NCI-H2171 (cell line): ENCODE data around the gene RNF168.
"Not testable (repeated sequence)": the region's sequence is repeated elsewhere in the genome, so short reads cannot be mapped to it uniquely, and the experiment has no call there.

Experiments
- DNase-seq: peaks from one replicate; lab custom pipeline; 2025; lab: John Stamatoyannopoulos, UW

RNF168 gene

DNA sequence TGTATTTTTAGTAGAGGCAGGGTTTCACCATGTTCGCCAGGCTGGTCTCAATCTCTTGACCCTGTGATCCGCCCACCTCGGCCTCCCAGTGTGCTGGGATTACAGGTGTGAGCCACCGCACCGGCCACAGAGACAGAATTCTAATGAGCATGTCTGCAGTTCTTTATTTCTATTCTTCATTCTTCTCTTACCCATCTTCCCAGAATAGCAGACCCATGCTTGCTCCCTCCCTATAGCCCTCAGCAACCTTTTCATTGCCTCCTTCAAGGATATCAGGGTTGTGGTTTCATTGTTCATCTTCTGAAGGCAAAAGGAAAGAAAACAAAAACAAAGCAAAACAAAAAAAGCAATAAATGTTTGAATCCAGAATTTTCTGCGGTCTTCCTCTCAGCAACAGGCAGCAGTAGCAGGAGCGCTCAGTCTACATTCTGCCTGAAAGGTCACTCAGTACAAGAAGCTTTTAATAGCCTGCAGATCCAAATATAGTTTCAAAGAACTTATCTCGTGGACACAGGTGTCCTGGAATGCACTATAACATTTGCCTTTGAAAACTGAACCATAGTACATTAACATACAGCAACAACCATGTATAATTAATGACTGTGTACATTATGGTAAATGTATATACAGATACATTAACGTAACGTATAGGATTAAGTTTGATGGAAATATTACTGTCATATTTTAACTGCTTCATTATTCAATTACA is 11.5 kb upstream of the RNF168 start, which contains the start of gene SMCO1:
TSS of gene SMCO1 (minus strand) at position 434 of the 709 bp plus-strand sequence. CDS start at position 297, 137 bp downstream.
- no peak for DNase-seq

DNA sequence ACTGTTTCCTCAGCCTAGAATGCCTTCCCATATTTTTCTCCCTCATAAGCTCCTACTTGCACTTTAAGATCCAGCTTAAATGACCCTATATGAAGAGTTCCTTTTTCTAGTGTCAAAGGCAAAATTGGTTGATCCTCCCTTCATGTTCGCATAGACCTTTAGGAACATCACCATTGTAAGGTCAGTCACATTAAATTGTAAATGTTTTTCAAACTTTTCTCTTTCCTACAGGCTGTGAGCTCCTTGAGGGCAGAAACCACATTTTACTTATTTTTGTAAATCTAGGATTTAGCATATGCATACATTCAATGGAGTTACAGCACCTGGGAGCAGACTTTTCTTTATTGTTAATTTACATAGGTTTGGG is 10.8 kb upstream of the RNF168 start:
- DNase-seq = no peak

- no peak for DNase-seq
These were observed 10.3 kb upstream of the RNF168 start for GRCh38 chr3:196513697-196514349.

DNA sequence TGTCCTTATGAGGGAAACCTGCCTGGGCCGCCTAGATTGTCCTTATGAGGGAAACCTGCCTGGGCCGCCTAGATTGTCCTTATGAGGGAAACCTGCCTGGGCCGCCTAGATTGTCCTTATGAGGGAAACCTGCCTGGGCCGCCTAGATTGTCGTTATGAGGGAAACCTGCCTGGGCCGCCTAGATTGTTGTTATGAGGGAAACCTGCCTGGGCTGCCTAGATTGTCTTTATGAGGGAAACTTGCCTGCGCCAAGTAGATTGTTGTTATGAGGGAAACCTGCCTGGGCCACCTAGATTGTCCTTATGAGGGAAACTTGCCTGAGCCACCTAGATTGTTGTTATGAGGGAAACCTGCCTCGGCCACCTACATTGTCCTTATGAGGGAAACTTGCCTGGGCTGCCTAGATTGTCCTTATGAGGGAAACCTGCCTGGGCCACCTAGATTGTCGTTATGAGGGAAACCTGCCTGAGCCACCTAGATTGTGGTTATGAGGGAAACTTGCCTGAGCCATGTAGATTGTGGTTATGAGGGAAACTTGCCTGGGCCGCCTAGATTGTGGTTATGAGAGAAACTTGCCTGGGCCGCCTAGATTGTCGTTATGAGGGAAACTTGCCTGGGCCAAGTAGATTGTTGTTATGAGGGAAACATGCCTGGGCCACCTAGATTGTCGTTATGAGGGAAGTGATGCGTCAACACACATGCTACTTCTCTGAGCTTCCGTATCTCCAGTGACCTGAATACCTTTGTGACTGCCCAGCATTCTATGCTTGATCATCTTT is 8.3 kb upstream of the RNF168 start:
- DNase-seq = not testable (repeated sequence)

GRCh38 chr3:196511108-196511507 is 7.5 kb upstream of the RNF168 start:
- DNase-seq = not testable (repeated sequence)

- no peak for DNase-seq
These were observed 3.1 kb upstream of the RNF168 start for GRCh38 chr3:196506687-196507086.

- DNase-seq = no peak
These were observed 988 bp upstream of the RNF168 start for GRCh38 chr3:196504556-196504955.

GRCh38 chr3:196504077-196504398 is 470 bp upstream of the RNF168 start:
- DNase-seq = not testable (repeated sequence)

DNA sequence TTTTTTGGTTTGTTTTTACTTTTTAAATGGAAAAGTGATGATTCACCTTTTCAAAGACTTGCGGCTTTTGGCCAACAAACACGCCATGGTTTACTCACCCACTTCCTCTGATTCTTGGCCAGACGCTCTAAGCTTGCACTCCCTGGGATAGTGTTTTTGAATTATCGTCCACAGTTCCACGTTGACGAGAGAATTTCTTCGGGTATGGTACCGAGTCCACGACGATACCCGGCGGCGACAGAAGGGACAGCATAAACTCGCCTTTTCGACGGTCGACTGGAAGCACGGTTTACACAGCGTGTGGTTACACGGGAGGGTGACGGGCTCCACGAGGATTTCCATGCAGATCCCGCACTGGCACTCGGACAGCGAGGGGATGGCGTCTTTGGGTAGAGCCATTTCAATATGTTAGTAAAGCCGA is 783 bp downstream of the RNF168 start:
- DNase-seq = no peak

DNA sequence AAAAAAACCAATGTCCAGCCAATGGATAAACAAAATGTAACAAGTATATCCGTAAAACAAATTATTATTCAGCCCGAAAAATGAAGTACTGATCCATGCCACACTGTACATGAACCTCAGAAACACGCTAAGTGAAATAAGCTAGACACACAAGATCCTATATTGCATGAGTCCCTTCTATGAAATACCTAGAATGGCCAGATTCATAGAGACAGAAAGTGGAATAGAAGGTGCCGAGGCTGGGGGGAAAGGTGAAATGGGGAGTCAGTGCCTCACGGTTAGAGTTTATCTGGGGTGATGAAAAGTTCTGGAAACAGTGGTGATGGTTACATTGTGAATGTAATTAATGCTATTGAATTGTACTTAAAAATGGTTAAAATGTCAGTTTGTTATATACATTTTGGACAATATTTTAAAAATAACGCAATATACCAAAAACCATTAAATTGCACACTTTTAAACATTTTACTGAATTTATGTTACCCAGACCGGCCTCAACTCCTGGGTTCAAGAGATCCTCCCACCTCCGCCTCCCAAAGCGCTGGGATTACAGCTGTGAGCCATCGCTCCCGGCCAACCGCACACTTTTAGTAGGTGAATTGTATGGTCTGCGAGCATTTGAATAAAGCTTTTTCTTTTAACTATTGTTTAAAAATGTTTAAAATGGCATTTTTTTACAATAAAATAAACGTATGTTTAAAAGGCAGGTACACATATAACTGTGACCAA is 2.1 kb downstream of the RNF168 start:
- no peak for DNase-seq

DNA sequence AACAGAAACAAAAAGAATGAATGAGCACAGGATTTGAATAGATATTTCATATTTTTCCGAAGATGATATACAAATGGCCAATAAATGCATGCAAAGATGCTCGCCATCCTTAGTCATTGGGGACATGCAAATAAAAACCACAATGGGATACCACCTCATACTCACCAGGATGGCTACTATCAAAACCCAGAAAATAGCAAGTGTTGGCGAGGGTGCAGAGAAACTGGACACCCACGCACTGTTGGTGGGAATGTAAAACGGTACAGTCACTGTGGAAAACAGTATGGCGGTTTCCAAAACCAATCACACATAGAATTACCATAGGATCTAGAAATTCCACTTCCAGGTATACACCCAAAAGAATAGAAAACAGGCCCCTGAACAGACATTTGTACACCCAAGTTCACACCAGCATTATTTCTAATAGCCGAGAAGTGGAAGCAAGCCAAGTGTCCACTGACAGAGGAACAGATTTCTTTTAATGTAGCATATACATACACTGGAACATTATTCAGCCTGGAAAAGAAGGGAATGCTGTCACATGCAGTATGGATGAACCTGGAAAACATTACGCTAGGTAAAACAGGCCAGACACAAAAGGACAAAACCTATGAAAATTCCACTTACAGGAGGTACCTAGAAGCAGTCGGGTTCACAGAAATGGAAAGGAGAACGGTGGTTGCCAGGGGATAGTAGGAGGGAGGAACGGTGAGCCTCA is 3.6 kb downstream of the RNF168 start:
- no peak for DNase-seq

- DNase-seq = no peak
These were observed 4.5 kb downstream of the RNF168 start for GRCh38 chr3:196499061-196499460.

DNA sequence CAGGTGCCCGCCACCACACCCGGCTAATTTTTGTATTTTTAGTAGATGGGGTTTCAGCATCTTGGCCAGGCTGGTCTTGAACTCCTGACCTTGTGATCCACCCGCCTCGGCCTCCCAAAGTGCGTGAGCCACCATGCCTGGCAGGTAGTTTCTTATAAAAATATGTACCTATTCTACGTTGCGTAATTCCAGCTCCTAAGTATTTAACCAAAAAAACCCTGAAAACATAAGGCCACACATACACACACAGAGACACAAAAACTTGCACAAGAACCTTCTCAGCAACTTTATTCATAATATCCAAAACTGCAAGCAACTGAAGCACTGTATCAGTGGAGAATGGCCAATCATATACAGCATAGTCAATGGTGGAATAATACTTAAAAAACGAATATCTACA is 5.3 kb downstream of the RNF168 start:
- no peak for DNase-seq

DNA sequence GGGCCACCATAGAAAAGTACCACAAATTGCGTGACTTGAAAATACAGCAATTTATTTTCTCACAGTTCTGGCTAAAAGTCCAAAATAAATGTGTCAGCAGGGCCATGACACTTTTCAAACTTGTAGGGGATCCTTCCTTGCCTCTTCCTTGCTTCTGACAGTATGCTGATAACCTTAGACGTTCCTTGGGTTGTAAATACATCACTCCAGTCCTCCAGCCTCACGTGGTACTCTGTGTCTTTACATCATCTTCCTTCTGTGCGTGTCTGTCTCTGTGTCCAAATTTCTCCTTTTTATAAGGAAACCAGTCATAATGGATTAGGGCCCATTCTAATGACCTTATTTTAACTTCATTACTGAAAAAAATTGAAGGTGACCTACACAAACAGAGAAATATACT is 7.4 kb downstream of the RNF168 start:
- no peak for DNase-seq

- no peak for DNase-seq
These were observed 10.3 kb downstream of the RNF168 start for GRCh38 chr3:196493292-196493691.

GRCh38 chr3:196492080-196492479 is 11.5 kb downstream of the RNF168 start:
- no peak for DNase-seq

GRCh38 chr3:196489747-196490146 is 13.8 kb downstream of the RNF168 start:
- no peak for DNase-seq

GRCh38 chr3:196486263-196486662 is 17.3 kb downstream of the RNF168 start:
- no peak for DNase-seq

DNA sequence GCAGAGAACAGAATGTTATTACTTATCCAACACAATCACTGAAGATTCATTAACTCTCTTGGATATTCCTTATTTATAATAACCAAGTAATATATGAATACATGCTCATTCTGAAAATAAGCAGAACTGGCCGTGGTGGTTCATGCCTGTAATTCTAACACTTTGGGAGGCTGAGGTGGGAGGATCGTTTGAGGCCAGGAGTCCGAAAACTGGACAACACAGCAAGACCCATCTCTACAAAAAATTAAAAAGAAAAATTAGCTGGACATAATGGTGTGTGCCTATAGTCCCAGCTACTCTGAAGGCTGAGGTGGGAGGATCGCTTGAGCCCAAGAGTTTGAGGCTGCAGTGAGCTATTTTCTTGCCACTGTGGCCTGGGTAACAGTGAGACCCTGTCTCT is 25.9 kb downstream of the RNF168 start:
- no peak for DNase-seq

GRCh38 chr3:196472286-196472685 is 31.3 kb downstream of the RNF168 start:
- DNase-seq = no peak

GRCh38 chr3:196471551-196471950 is 32.0 kb downstream of the RNF168 start:
- no peak for DNase-seq

- not testable (repeated sequence) for DNase-seq
These were observed 33.4 kb downstream of the RNF168 start for GRCh38 chr3:196470182-196470581.
